SK-N-SH treated with all-trans-retinoic acid at 6 μM for 48 hours (cell line): ENCODE measurements around the gene RRAGD.

Experiments
- ATAC-seq: fragments of 200-7000 bp; cut with Tn5 transposase; 3 replicates; pipeline ENCODE4 v1.9.1; 2020; ENCODE audit warnings: mild to moderate bottlenecking, moderate library complexity
- ARNTL ChIP-seq: fragments of 450-650 bp; formaldehyde crosslinking; IDR thresholded peaks from 2 replicates; pipeline ENCODE4 v1.5.0; 2020; ENCODE audit warnings: low read depth, mild to moderate bottlenecking, moderate library complexity, borderline replicate concordance
- BACH2 ChIP-seq: fragments of 250-450 bp; sonication (Bioruptor Pico); IDR thresholded peaks from 2 replicates; pipeline ENCODE4 v1.9.0; 2021; ENCODE audit warnings: mild to moderate bottlenecking, borderline replicate concordance
- CSDC2 ChIP-seq: fragments of 250-450 bp; sonication (Bioruptor Pico); IDR thresholded peaks from 2 replicates; pipeline ENCODE4 v1.5.0; 2020; ENCODE audit warnings: mild to moderate bottlenecking, moderate library complexity
- ESRRG ChIP-seq: fragments of 250-450 bp; sonication (Bioruptor Pico); IDR thresholded peaks from 2 replicates; pipeline ENCODE4 v1.6.1; 2021; ENCODE audit warnings: mild to moderate bottlenecking
- GLIS3 ChIP-seq: fragments of 250-450 bp; sonication (Bioruptor Pico); IDR thresholded peaks from 2 replicates; pipeline ENCODE4 v1.5.0; 2020; ENCODE audit warnings: mild to moderate bottlenecking, moderate library complexity
- ISL1 ChIP-seq: fragments of 250-450 bp; sonication (Bioruptor Pico); IDR thresholded peaks from 2 replicates; pipeline ENCODE4 v2.1.2; 2022; ENCODE audit warnings: mild to moderate bottlenecking, moderate library complexity
- OSR1 ChIP-seq: fragments of 250-450 bp; sonication (Bioruptor Pico); IDR thresholded peaks from 2 replicates; pipeline ENCODE4 v1.8.0; 2022; ENCODE audit warnings: moderate library complexity, mild to moderate bottlenecking, inconsistent platforms
- PPARA ChIP-seq: fragments of 250-450 bp; sonication (Bioruptor Pico); IDR thresholded peaks from 2 replicates; pipeline ENCODE4 v1.5.0; 2020; ENCODE audit warnings: mild to moderate bottlenecking, borderline replicate concordance
- RARB ChIP-seq: fragments of 250-450 bp; sonication (Bioruptor Pico); IDR thresholded peaks from 2 replicates; pipeline ENCODE4 v1.8.0; 2021; ENCODE audit warnings: mild to moderate bottlenecking, moderate library complexity
- SNAI2 ChIP-seq: fragments of 250-450 bp; sonication (Bioruptor Pico); IDR thresholded peaks from 2 replicates; pipeline ENCODE4 v1.5.0; 2020; ENCODE audit warnings: mild to moderate bottlenecking, moderate library complexity
- TOX ChIP-seq: fragments of 250-450 bp; sonication (Bioruptor Pico); IDR thresholded peaks from 2 replicates; pipeline ENCODE4 v1.8.0; 2021; ENCODE audit warnings: mild to moderate bottlenecking, moderate library complexity, borderline replicate concordance
- ZC3H10 ChIP-seq: fragments of 250-450 bp; sonication (Bioruptor Pico); IDR thresholded peaks from 2 replicates; pipeline ENCODE4 v1.5.1; 2021; ENCODE audit warnings: mild to moderate bottlenecking, moderate library complexity
- ZFP30 ChIP-seq: fragments of 450-650 bp; formaldehyde crosslinking; IDR thresholded peaks from 2 replicates; pipeline ENCODE4 v1.5.0; 2022; ENCODE audit warnings: mild to moderate bottlenecking, moderate library complexity
- ZNF565 ChIP-seq: fragments of 450-650 bp; formaldehyde crosslinking; conservative IDR thresholded peaks from 2 replicates; pipeline ENCODE4 v1.5.0; 2020; ENCODE audit warnings: low read depth, mild to moderate bottlenecking, moderate library complexity
- ZNF70 ChIP-seq: fragments of 450-650 bp; formaldehyde crosslinking; IDR thresholded peaks from 2 replicates; pipeline ENCODE4 v1.5.0; 2020; ENCODE audit warnings: mild to moderate bottlenecking, moderate library complexity
- ZNF8 ChIP-seq: fragments of 450-650 bp; formaldehyde crosslinking; IDR thresholded peaks from 2 replicates; pipeline ENCODE4 v1.5.0; 2020; ENCODE audit warnings: mild to moderate bottlenecking, moderate library complexity
- TF ChIP-seq, protein P1 (sequence below): fragments of 250-450 bp; sonication (Bioruptor Pico); IDR thresholded peaks from 2 replicates; pipeline ENCODE4 v1.5.1; 2021; ENCODE audit warnings: mild to moderate bottlenecking, moderate library complexity
- TF ChIP-seq, protein P2 (sequence below): fragments of 250-450 bp; sonication (Bioruptor Pico); IDR thresholded peaks from 2 replicates; pipeline ENCODE4 v1.5.1; 2020; ENCODE audit warnings: low read depth, mild to moderate bottlenecking, moderate library complexity
- TF ChIP-seq, protein P3 (sequence below): fragments of 250-450 bp; sonication (Bioruptor Pico); IDR thresholded peaks from 2 replicates; pipeline ENCODE4 v1.8.0; 2021; ENCODE audit warnings: low read depth, mild to moderate bottlenecking, moderate library complexity, borderline replicate concordance
- TF ChIP-seq, protein P4 (sequence below): fragments of 250-450 bp; sonication (Bioruptor Pico); IDR thresholded peaks from 2 replicates; pipeline ENCODE4 v1.8.0; 2020; ENCODE audit warnings: mild to moderate bottlenecking, moderate library complexity, borderline replicate concordance
- TF ChIP-seq, protein P5 (sequence below): fragments of 250-450 bp; sonication (Bioruptor Pico); IDR thresholded peaks from 2 replicates; pipeline ENCODE4 v1.5.0; 2020; ENCODE audit warnings: mild to moderate bottlenecking, moderate library complexity

The RRAGD gene

DNA sequence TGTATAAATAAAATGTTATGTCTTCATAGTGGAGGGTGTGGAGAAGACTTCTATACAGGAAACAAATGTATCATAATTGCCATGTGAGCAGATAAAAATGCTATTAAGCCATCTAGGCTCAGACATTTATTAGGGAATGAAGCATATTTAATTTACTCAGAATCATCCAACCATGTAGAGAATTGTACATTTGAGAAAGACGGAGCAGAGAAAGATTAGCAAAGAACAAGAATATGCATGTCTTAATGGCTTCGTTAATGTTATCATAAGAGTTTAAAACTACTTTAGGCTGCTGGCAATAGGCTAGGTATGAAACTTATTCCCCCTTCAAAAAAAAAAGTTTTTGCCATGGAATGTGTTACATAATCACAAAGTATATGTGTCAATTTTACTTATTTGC, 26.9 kb upstream of the RRAGD start:
- TF ChIP-seq, protein P1, sequence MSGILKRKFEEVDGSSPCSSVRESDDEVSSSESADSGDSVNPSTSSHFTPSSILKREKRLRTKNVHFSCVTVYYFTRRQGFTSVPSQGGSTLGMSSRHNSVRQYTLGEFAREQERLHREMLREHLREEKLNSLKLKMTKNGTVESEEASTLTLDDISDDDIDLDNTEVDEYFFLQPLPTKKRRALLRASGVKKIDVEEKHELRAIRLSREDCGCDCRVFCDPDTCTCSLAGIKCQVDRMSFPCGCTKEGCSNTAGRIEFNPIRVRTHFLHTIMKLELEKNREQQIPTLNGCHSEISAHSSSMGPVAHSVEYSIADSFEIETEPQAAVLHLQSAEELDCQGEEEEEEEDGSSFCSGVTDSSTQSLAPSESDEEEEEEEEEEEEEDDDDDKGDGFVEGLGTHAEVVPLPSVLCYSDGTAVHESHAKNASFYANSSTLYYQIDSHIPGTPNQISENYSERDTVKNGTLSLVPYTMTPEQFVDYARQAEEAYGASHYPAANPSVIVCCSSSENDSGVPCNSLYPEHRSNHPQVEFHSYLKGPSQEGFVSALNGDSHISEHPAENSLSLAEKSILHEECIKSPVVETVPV (CRISPR knock-in tag), result no peak
- TF ChIP-seq ZC3H10 (CRISPR knock-in tag), result no peak
- no peak for TF ChIP-seq SNAI2
- TF ChIP-seq CSDC2 (CRISPR knock-in tag), result no peak
- TF ChIP-seq TOX, result no peak
- no peak for TF ChIP-seq ZNF70 (CRISPR knock-in tag)
- no peak for TF ChIP-seq ZFP30
- no peak for TF ChIP-seq GLIS3 (CRISPR knock-in tag)
- no peak for TF ChIP-seq ESRRG (CRISPR knock-in tag)
- TF ChIP-seq, protein P2, sequence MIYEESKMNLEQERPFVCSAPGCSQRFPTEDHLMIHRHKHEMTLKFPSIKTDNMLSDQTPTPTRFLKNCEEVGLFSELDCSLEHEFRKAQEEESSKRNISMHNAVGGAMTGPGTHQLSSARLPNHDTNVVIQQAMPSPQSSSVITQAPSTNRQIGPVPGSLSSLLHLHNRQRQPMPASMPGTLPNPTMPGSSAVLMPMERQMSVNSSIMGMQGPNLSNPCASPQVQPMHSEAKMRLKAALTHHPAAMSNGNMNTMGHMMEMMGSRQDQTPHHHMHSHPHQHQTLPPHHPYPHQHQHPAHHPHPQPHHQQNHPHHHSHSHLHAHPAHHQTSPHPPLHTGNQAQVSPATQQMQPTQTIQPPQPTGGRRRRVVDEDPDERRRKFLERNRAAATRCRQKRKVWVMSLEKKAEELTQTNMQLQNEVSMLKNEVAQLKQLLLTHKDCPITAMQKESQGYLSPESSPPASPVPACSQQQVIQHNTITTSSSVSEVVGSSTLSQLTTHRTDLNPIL (CRISPR knock-in tag), result no peak
- no peak for TF ChIP-seq ZNF8
- TF ChIP-seq, protein P3, sequence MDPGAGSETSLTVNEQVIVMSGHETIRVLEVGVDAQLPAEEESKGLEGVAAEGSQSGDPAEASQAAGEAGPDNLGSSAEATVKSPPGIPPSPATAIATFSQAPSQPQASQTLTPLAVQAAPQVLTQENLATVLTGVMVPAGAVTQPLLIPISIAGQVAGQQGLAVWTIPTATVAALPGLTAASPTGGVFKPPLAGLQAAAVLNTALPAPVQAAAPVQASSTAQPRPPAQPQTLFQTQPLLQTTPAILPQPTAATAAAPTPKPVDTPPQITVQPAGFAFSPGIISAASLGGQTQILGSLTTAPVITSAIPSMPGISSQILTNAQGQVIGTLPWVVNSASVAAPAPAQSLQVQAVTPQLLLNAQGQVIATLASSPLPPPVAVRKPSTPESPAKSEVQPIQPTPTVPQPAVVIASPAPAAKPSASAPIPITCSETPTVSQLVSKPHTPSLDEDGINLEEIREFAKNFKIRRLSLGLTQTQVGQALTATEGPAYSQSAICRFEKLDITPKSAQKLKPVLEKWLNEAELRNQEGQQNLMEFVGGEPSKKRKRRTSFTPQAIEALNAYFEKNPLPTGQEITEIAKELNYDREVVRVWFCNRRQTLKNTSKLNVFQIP (CRISPR knock-in tag), result no peak
- TF ChIP-seq, protein P4, sequence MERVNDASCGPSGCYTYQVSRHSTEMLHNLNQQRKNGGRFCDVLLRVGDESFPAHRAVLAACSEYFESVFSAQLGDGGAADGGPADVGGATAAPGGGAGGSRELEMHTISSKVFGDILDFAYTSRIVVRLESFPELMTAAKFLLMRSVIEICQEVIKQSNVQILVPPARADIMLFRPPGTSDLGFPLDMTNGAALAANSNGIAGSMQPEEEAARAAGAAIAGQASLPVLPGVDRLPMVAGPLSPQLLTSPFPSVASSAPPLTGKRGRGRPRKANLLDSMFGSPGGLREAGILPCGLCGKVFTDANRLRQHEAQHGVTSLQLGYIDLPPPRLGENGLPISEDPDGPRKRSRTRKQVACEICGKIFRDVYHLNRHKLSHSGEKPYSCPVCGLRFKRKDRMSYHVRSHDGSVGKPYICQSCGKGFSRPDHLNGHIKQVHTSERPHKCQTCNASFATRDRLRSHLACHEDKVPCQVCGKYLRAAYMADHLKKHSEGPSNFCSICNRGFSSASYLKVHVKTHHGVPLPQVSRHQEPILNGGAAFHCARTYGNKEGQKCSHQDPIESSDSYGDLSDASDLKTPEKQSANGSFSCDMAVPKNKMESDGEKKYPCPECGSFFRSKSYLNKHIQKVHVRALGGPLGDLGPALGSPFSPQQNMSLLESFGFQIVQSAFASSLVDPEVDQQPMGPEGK, result no peak
- TF ChIP-seq, protein P5, sequence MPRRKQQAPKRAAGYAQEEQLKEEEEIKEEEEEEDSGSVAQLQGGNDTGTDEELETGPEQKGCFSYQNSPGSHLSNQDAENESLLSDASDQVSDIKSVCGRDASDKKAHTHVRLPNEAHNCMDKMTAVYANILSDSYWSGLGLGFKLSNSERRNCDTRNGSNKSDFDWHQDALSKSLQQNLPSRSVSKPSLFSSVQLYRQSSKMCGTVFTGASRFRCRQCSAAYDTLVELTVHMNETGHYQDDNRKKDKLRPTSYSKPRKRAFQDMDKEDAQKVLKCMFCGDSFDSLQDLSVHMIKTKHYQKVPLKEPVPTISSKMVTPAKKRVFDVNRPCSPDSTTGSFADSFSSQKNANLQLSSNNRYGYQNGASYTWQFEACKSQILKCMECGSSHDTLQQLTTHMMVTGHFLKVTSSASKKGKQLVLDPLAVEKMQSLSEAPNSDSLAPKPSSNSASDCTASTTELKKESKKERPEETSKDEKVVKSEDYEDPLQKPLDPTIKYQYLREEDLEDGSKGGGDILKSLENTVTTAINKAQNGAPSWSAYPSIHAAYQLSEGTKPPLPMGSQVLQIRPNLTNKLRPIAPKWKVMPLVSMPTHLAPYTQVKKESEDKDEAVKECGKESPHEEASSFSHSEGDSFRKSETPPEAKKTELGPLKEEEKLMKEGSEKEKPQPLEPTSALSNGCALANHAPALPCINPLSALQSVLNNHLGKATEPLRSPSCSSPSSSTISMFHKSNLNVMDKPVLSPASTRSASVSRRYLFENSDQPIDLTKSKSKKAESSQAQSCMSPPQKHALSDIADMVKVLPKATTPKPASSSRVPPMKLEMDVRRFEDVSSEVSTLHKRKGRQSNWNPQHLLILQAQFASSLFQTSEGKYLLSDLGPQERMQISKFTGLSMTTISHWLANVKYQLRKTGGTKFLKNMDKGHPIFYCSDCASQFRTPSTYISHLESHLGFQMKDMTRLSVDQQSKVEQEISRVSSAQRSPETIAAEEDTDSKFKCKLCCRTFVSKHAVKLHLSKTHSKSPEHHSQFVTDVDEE (CRISPR knock-in tag), result no peak
- TF ChIP-seq ISL1 (CRISPR knock-in tag), result no peak
- TF ChIP-seq PPARA (CRISPR knock-in tag), result no peak
- TF ChIP-seq ARNTL (CRISPR knock-in tag), result no peak
- TF ChIP-seq ZNF565, result no peak
- ATAC-seq, result no peak

DNA sequence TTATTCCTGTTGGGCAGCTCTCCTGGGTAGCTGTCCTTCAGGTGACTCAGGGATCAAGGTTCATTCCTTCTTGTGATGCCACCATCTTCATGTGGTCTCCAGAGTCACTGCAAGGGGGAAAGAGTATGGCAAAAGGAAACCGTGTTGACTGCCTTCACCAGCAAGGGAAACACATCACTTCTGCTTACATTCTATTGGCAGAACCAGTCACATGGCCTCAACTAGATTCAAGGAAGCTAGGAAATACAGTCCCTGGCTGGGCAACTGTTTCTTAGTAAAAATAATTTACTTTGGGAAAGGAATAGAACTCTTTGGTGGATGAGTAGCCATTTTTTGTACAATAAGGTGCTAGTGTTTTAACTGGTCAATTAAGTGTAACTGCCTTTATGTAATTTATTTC, 26.2 kb upstream of the RRAGD start:
- ATAC-seq, result no peak
- no peak for TF ChIP-seq ARNTL (CRISPR knock-in tag)
- no peak for TF ChIP-seq BACH2
- TF ChIP-seq ZNF8, result no peak
- TF ChIP-seq, protein P1 (CRISPR knock-in tag), result no peak
- TF ChIP-seq OSR1, result no peak
- TF ChIP-seq, protein P4, result no peak
- TF ChIP-seq RARB (CRISPR knock-in tag), result no peak
- TF ChIP-seq, all 23 proteins: peak for 0
